ENCODE measurements around the gene PREX1. TPM values are rescaled to one million over a fixed set of nuclear protein-coding genes. Genes with fewer than 3 reads are reported as not detected.

PREX1 gene
- total RNA-seq, 1 experiment from 2014 or later: 41.4 TPM

GRCh38 chr20:48689388-48689787 lies 138.4 kb downstream of the PREX1 start:
- DNase-seq (ENCODE audit: low read depth): no peak
- in situ Hi-C loops (cut with HindIII; ENCODE audit: low pct_unique_long_range_greater_than_20kb, low sequenced_read_pairs): no loop called here

GRCh38 chr20:48688579-48688978 lies 139.2 kb downstream of the PREX1 start:
- in situ Hi-C loops (cut with HindIII; ENCODE audit: low pct_unique_long_range_greater_than_20kb, low sequenced_read_pairs): no loop called here
- DNase-seq (ENCODE audit: low read depth): no peak

- no peak for DNase-seq (ENCODE audit: low read depth)
- in situ Hi-C loops (cut with HindIII; ENCODE audit: low pct_unique_long_range_greater_than_20kb, low sequenced_read_pairs): no loop called here
Observed at GRCh38 chr20:48687117-48687800, 140.5 kb downstream of the PREX1 start.

GRCh38 chr20:48686238-48687116 lies 141.3 kb downstream of the PREX1 start:
- no peak for DNase-seq (ENCODE audit: low read depth)
- in situ Hi-C loops (cut with HindIII; ENCODE audit: low pct_unique_long_range_greater_than_20kb, low sequenced_read_pairs): no loop called here

- no peak for DNase-seq (ENCODE audit: low read depth)
- in situ Hi-C loops (cut with HindIII; ENCODE audit: low pct_unique_long_range_greater_than_20kb, low sequenced_read_pairs): no loop called here
Observed at GRCh38 chr20:48685300-48685699, 142.5 kb downstream of the PREX1 start.

GRCh38 chr20:48684501-48685041 lies 143.2 kb downstream of the PREX1 start:
- in situ Hi-C loops (cut with HindIII; ENCODE audit: low pct_unique_long_range_greater_than_20kb, low sequenced_read_pairs): no loop called here
- no peak for DNase-seq (ENCODE audit: low read depth)

GRCh38 chr20:48683467-48684175 lies 144.2 kb downstream of the PREX1 start:
- no peak for DNase-seq (ENCODE audit: low read depth)
- in situ Hi-C loops (cut with HindIII; ENCODE audit: low pct_unique_long_range_greater_than_20kb, low sequenced_read_pairs): no loop called here

GRCh38 chr20:48682529-48683363 lies 145.1 kb downstream of the PREX1 start:
- in situ Hi-C loops (cut with HindIII; ENCODE audit: low pct_unique_long_range_greater_than_20kb, low sequenced_read_pairs): no loop called here
- DNase-seq (ENCODE audit: low read depth): no peak

GRCh38 chr20:48681873-48682426 lies 145.8 kb downstream of the PREX1 start:
- no peak for DNase-seq (ENCODE audit: low read depth)
- in situ Hi-C loops (cut with HindIII; ENCODE audit: low pct_unique_long_range_greater_than_20kb, low sequenced_read_pairs): no loop called here

- in situ Hi-C loops (cut with HindIII; ENCODE audit: low pct_unique_long_range_greater_than_20kb, low sequenced_read_pairs): no loop called here
- no peak for DNase-seq (ENCODE audit: low read depth)
Observed at GRCh38 chr20:48681201-48681872, 146.5 kb downstream of the PREX1 start.

- in situ Hi-C loops (cut with HindIII; ENCODE audit: low pct_unique_long_range_greater_than_20kb, low sequenced_read_pairs): no loop called here
- no peak for DNase-seq (ENCODE audit: low read depth)
Observed at GRCh38 chr20:48680650-48681049, 147.1 kb downstream of the PREX1 start.

GRCh38 chr20:48679599-48679998 lies 148.2 kb downstream of the PREX1 start:
- in situ Hi-C loops (cut with HindIII; ENCODE audit: low pct_unique_long_range_greater_than_20kb, low sequenced_read_pairs): no loop called here
- no peak for DNase-seq (ENCODE audit: low read depth)

- in situ Hi-C loops (cut with HindIII; ENCODE audit: low pct_unique_long_range_greater_than_20kb, low sequenced_read_pairs): no loop called here
- no peak for DNase-seq (ENCODE audit: low read depth)
Observed at GRCh38 chr20:48679011-48679410, 148.8 kb downstream of the PREX1 start.

GRCh38 chr20:48678421-48678820 lies 149.4 kb downstream of the PREX1 start:
- in situ Hi-C loops (cut with HindIII; ENCODE audit: low pct_unique_long_range_greater_than_20kb, low sequenced_read_pairs): no loop called here
- DNase-seq (ENCODE audit: low read depth): no peak

GRCh38 chr20:48676795-48677460 lies 150.9 kb downstream of the PREX1 start:
- in situ Hi-C loops (cut with HindIII; ENCODE audit: low pct_unique_long_range_greater_than_20kb, low sequenced_read_pairs): no loop called here
- DNase-seq (ENCODE audit: low read depth): no peak

GRCh38 chr20:48676125-48676524 lies 151.7 kb downstream of the PREX1 start:
- in situ Hi-C loops (cut with HindIII; ENCODE audit: low pct_unique_long_range_greater_than_20kb, low sequenced_read_pairs): no loop called here
- DNase-seq (ENCODE audit: low read depth): no peak

- no peak for DNase-seq (ENCODE audit: low read depth)
- in situ Hi-C loops (cut with HindIII; ENCODE audit: low pct_unique_long_range_greater_than_20kb, low sequenced_read_pairs): no loop called here
Observed at GRCh38 chr20:48674461-48674860, 153.3 kb downstream of the PREX1 start.
